GM18870 (cell line): ENCODE data around the gene RSAD2.
"Not testable (repeated sequence)": the region's sequence is repeated elsewhere in the genome, so short reads cannot be mapped to it uniquely, and the experiment has no call there.

Experiments
- ATAC-seq: cut with Tn5 transposase; IDR thresholded peaks from one replicate; pipeline ENCODE4 v1.9.1; 2021; ENCODE audit warnings: moderate library complexity; ENCODE audit not compliant: unreplicated experiment

RSAD2 gene

GRCh38 chr2:6896930-6897759 is 19.6 kb downstream of the RSAD2 start:
- peak; percentile 63 for ATAC-seq

DNA sequence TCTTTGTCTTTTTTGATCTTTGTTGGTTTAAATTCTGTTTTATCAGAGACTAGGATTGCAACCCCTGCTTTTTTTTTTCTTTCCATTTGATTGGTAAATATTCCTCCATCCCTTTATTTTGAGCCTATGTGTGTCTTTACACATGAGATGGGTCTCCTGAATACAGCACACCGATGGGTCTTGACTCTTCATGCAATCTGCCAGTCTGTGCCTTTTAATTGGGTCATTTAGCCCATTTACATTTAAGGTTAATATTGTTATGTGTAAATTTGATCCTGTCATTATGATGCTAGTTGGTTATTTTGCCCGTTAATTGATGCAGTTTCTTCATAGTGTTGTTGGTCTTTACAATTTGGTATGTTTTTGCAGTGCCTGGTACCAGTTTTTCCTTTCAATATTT is 25.0 kb downstream of the RSAD2 start:
- not testable (repeated sequence) for ATAC-seq

DNA sequence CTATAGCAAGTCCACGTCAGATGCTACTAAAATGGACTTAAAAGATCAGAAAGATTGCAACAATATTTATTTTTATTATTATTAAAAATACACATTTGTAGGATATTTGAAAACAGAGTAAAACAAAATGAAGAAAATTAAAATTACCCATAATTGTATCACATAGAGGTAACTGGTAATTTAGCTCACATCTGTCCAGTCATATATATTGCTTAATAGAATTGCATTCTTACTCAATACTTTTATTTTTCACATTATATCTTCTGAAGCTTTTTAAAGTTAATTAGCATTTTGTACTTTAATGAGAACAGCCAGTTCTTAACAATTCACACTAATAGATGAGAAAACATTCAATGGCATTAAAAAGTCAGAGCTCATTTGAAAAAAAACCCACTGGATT is 28.1 kb downstream of the RSAD2 start:
- no peak for ATAC-seq

DNA sequence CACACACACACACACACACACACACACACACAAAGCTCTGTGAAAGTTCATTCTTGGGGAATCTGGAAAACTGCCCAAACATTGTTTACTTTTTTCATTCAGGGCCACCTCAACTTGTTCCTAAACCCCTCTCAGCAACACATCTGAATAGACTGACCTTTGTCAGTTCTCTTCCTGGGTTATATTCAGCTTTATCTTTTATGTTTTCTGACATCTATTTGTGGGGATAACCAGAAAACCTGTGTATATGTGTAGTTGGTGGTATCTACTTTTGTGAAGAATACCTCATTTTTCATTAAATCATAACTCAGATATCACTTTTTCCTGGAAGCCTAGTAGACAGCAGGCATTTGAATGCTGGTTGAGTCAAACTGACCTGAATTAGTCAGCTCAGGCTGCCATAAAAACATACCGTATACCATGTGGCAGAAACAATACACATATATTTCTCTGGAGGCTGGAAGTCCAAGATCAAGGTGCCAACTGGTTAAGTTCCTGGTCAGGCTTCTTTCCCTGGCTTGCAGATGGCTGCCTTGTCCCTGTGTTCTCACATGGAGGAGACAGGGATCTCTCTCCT is 28.7 kb downstream of the RSAD2 start:
- no peak for ATAC-seq

DNA sequence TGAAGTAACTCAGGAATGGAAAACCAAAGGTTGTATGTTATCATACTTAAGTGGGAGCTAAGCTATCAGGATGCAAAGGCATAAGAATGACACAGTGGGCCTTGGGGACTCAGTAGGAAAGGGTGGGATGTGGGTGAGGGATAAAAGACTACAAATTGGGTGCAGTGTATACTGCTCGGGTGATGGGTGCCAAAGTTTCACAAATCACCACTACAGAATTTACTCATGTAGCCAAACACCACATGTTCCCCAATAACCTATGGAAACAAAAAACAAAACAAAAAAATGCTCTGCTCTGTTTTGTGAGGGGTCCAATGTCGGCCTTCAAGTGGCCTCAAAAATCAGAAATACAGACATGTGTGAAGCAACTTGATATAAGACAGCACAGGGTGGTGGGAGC is 30.7 kb downstream of the RSAD2 start:
- no peak for ATAC-seq

- ATAC-seq = peak; percentile 99
These were observed 32.1 kb downstream of the RSAD2 start for GRCh38 chr2:6909431-6910385.

DNA sequence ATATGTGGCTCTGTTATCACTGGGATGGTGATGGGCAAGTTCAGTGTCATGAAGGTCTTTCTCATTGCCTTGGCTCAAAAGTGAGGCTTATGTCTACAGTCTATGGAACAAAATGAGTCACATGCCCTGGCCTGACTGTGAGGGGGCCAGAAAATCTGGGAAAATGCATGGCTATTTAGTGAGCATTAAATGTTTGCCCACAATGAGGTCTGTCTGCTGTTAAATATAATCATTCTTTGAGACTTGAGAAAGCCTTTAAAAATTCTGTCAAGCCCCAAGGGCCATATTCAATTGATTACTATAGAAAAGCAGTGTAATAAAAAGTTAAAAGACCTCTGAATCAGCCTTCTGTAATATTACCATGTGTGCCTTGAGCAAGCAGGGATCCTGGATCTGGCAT is 34.1 kb downstream of the RSAD2 start:
- no peak for ATAC-seq

- no peak for ATAC-seq
These were observed 36.0 kb downstream of the RSAD2 start for GRCh38 chr2:6913415-6914157.

- ATAC-seq = no peak
These were observed 37.3 kb downstream of the RSAD2 start for GRCh38 chr2:6914828-6915227.

DNA sequence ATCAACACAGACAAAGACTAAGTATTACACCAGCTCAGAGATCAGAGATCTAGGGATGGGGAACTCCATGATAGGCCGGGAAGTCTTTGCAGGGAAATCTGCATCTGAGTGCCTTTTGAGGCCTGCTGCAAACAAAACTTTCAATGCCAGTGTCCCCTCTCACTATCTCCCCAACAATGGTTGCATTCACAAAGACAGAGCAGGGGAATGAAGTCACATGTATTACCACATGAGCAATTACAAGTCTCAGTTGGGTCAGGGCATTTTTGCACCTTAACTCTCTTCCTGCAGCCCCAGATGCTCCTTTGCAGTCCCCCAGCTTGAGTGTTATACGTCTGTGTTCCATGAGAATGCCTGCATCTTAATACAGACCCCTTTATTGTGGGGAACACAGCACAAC is 37.8 kb downstream of the RSAD2 start:
- no peak for ATAC-seq

GRCh38 chr2:6916224-6916623 is 38.6 kb downstream of the RSAD2 start:
- no peak for ATAC-seq

GRCh38 chr2:6916736-6917070 is 39.1 kb downstream of the RSAD2 start:
- ATAC-seq = no peak

DNA sequence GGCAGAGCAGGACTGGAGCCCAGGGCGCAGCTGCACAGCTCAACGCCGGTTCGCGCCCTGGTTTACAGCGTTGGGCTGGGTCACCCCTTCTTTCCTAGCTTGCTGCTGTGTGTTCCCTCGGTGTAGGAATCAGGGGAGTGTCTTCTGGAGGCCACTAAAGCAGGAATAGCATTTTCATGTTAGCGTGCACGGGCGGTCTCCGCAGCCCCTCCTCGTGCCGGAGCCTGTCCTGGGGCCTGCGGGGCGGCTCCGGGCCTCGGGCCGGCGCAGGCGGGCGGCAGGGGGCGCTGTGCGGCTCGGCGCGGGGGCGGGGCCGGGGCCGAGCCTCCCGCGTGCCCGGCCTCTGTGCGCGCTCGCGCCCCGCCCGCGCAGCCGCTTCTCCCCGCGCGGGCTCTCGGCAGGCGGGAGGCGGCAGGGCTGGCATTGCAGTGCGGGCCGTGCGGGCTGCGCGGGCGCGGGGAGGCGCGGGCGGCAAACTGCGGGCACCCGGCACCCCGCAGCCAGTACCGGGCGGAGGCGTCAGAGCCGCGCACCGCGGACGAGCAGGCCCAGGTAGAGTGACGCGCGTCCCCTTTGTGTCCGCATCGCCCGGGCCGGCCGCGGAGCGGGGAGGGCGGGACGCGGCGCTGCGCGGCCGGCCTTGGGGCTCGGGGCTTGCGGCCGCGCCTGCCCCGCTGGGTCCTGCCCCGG is 39.6 kb downstream of the RSAD2 start, which contains the start of gene RNF144A:
TSS of gene RNF144A (plus strand) at position 342 of the 690 bp plus-strand sequence. CDS start 79,515 bp downstream, outside the sequence.
- no peak for ATAC-seq

DNA sequence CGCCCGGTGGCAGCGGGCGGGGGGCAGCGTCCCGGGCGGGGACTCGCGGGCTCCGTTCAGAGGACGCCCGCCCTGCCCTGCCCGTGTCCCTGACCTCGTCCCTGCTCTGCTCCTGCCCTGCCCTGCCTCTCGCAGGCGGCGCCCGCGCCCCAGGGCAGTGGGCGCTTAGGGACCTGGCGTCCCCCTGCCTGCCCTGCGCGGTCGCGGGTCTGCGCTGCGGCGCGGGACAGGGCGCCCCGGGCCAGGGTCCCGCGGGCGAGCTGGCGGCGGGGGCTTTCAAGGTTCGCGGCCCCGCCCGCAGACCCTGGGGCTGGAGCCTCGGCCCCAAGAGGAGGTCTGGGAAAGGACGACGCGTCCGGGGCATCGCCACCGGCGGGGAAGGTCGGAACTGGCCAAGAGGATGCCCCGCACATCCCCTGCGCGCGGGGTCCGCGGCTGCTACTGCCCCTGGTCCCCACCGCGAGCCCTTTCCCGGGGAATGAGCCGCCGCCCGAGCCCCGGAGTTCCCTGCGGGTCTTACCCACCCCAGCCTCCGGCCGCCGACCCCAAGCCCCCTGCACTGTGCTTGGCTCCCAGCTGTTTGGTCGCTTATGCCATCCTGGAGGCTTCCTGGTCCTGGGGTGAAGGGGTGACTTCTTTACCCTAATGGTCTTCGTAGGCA is 40.3 kb downstream of the RSAD2 start:
- ATAC-seq = no peak

DNA sequence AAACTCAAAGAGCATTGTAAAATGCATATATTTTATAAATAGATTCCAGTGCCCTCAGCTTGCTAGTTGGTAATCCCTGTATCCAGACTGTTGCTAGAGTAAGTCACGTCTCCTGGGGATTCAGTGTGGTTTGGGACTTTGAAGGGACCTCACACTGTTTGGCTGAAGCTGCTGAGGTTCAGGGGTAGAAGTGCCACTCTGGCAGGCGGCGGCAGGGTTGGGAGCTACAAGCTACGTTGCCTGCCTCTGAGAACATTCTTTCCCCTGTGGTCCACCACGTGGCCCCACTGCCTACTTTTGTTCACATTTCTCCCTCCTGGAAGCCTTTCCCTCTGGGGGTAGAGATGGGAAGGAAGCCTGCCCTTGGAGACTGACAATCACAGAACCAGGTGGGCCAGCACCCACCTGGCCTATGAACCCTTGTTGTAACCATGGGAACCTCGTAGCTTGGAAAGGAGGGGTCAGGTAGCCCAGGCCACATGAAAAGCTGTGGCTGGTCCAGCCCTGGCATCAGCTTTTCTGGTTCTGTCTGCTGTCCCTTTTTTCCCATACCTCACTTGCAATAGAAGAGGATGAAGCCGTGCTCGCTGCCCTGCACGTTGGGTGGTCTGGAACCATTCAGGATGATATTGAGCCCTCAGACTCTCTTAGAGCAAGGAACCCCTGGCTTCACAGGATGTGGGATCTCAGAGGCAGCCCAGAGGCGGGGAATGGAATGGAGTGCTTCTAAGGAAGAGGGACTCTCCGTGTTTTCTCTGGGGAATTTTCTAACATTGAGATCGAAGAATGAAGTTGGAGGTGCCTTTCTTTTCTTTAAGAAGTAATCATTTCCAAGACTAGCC is 42.5 kb downstream of the RSAD2 start:
- no peak for ATAC-seq

DNA sequence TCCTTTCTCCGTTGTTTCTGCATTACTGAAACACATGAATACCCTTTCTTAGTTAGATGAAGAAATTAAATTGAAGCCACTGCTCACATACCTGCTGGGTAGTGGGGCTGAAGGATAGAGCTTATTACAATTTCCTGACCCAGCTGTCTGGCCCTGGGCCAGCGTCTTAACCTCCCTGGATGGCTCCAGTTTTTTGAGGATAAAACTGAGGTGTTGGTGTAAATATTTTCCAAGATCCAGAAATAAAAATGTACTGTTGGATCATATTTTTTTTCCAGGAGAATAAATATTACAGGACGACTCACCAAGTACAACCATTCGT is 43.1 kb downstream of the RSAD2 start:
- ATAC-seq = no peak

GRCh38 chr2:6921321-6921922 is 43.8 kb downstream of the RSAD2 start:
- no peak for ATAC-seq

- no peak for ATAC-seq
These were observed 44.7 kb downstream of the RSAD2 start for GRCh38 chr2:6922201-6922656.
